Endothelial cell (in vitro differentiated cells): ENCODE results near the gene AFF2. TPM values are rescaled to one million over a fixed set of nuclear protein-coding genes. Genes with fewer than 3 reads are reported as not detected.

Experiments
- DNase-seq: peaks from one replicate; pipeline ENCODE4 v3.0.0; 2021; ENCODE audit warnings: low spot score
- H3K27ac Mint-ChIP-seq: one replicate; pipeline ENCODE4 v1.8.0; 2021; ENCODE audit warnings: mixed read lengths, inconsistent platforms; ENCODE audit not compliant: unreplicated experiment
- H3K27me3 Mint-ChIP-seq: one replicate; pipeline ENCODE4 v1.8.0; 2021; ENCODE audit warnings: mild to moderate bottlenecking, moderate library complexity, mixed read lengths, inconsistent platforms; ENCODE audit not compliant: unreplicated experiment
- H3K36me3 Mint-ChIP-seq: one replicate; pipeline ENCODE4 v1.8.0; 2021; ENCODE audit warnings: mild to moderate bottlenecking, low read depth, mixed read lengths, inconsistent platforms; ENCODE audit not compliant: unreplicated experiment
- H3K4me1 Mint-ChIP-seq: one replicate; pipeline ENCODE4 v1.8.0; 2021; ENCODE audit warnings: mild to moderate bottlenecking, mixed read lengths, inconsistent platforms; ENCODE audit not compliant: unreplicated experiment
- H3K4me3 Mint-ChIP-seq: one replicate; pipeline ENCODE4 v1.8.0; 2021; ENCODE audit warnings: mild to moderate bottlenecking, mixed read lengths, inconsistent platforms; ENCODE audit not compliant: unreplicated experiment
- H3K9me3 Mint-ChIP-seq: one replicate; pipeline ENCODE4 v1.8.0; 2021; ENCODE audit warnings: mixed read lengths, inconsistent platforms; ENCODE audit not compliant: unreplicated experiment
- total RNA-seq: library from RNA; stranded (reverse); fragmentation: NEBNext Ultra II Directional; extraction: Animal tissue kit (Norgen Biotek cat#: 25700); gene quantifications from one replicate; pipeline ENCODE4 v1.2.1, GENCODE V29; 2021; ENCODE audit not compliant: unreplicated experiment
- TF ChIP-seq, protein P1 (sequence below): fragments of 200-600 bp; sonication (generic); IDR thresholded peaks from one replicate; pipeline ENCODE4 v1.5.0; 2021; ENCODE audit warnings: antibody characterized with exemption; ENCODE audit not compliant: unreplicated experiment

Gene AFF2
- total RNA-seq, 1 donor from 2014 or later, result 9.3 TPM

DNA sequence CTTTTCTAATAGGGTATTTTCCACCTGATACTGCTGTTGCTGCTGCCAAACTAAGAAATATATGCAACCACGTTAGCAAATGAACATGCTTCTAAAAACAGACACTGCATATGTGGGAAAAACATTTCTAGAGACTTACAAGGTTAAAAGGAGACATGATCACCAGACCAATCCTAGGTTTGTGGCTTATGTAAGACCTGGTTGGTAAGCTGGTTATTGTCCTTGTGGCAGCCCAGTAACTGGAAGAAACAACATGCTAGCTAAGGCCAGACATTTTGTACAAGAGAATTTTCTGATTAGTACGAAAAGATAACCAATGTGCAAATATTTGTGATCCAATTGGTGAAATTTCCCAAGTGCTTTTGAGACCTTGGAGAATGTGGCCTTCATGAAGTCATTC lies 112.0 kb downstream of the AFF2 start:
- Mint-ChIP-seq H3K4me1 (no peaks in the 10 kb centered on the region), H3K36me3 (no peaks in the 10 kb centered on the region), H3K9me3 (no peaks in the 10 kb centered on the region), H3K27me3 (no peaks in the 10 kb centered on the region), H3K27ac (no peak overlapping the region), H3K4me3 (no peak overlapping the region)
- TF ChIP-seq, protein P1, sequence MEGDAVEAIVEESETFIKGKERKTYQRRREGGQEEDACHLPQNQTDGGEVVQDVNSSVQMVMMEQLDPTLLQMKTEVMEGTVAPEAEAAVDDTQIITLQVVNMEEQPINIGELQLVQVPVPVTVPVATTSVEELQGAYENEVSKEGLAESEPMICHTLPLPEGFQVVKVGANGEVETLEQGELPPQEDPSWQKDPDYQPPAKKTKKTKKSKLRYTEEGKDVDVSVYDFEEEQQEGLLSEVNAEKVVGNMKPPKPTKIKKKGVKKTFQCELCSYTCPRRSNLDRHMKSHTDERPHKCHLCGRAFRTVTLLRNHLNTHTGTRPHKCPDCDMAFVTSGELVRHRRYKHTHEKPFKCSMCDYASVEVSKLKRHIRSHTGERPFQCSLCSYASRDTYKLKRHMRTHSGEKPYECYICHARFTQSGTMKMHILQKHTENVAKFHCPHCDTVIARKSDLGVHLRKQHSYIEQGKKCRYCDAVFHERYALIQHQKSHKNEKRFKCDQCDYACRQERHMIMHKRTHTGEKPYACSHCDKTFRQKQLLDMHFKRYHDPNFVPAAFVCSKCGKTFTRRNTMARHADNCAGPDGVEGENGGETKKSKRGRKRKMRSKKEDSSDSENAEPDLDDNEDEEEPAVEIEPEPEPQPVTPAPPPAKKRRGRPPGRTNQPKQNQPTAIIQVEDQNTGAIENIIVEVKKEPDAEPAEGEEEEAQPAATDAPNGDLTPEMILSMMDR, result no peak
- DNase-seq, result no peak

DNA sequence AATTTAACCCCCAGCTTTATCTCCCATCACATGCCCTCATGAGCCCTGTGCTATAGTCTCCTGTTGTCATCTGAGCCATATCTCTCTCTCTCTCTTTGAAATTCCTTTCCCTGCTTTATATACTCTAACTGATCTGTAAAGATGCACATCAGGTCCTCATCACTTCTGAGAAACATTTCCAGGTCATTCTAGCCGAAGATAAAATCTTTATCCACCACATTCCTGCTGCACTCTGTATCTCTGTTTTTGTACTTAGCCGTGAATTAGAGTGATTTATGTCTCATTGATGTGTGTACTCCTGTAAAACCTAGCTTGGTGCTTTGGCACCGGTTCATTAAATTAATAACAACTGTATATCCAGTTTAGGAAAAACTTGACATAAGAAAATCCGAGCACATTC lies 113.2 kb downstream of the AFF2 start:
- Mint-ChIP-seq H3K4me3 (no peak overlapping the region), H3K27ac (no peak overlapping the region), H3K36me3 (no peaks in the 10 kb centered on the region), H3K27me3 (no peaks in the 10 kb centered on the region), H3K4me1 (no peaks in the 10 kb centered on the region), H3K9me3 (no peaks in the 10 kb centered on the region)
- TF ChIP-seq, protein P1, result no peak
- no peak for DNase-seq

DNA sequence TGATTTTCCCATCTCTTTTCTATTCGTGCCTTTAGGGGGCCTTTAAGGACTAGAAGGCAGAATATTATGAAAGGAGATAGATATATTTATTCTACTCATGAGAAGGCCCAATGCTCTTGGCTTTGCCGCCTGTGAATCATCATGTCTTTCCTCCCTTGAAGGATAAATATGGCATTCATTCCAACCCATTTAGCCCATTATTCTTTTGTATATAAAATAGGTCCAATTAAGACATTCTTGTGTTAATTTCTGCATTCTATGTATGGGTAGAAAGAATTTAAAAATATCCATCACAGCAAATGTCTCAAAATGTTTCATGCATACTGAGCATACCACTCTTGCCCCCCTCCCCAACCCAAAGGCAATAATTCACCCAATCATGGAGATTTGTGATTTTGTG lies 115.1 kb downstream of the AFF2 start:
- H3K27ac Mint-ChIP-seq, result no peak overlapping the region
- TF ChIP-seq, protein P1, result no peak
- H3K9me3 Mint-ChIP-seq, result no peaks in the 10 kb centered on the region
- H3K27me3 Mint-ChIP-seq, result no peaks in the 10 kb centered on the region
- no peak for DNase-seq
- H3K4me3 Mint-ChIP-seq, result no peak overlapping the region
- no peaks in the 10 kb centered on the region for H3K36me3 Mint-ChIP-seq
- no peaks in the 10 kb centered on the region for H3K4me1 Mint-ChIP-seq

DNA sequence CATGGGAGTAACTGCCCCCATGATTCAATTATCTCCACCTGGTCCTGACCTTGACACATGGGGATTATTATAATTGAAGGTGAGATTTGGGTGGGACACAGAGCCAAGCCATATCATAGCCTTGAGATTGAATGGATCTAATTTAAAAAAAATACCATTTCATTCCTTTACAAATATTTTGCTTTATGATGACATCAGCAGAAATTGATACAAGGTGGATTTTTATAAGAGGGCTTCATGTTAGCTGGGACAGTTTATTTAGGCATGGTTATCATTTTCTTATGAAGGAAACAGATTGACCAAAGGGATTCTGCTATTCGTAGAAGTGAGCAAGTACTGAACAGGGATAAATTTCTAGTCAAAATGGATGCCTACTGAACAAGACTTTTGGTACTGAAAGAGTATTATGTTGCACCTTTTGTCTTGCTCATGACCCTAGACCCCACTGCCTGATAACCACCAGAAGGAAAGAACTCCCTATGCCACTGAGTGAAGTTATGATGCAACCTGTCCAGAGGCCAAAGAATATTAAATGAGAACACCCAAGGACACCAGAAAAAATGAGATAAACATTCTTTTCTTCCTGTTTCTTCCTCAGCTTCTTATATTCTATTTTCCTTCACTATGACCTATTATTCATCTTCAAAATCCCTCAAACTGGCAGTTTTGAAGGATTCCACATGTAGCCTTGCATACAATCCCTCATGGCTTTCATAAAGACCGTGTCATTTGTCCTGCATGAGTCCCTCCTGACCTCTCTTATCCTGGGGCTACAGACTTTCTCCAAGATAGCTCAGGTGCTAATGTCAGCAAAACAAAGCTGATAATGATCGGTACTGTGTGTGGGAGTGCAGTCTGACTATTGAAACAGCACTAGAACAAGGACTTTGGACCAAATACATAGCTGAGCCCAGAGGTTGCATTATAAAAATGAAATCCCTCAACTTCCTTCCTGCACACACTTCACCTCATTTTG lies 118.3 kb downstream of the AFF2 start:
- H3K27ac Mint-ChIP-seq, result peak overlapping the region; percentile 42
- TF ChIP-seq, protein P1, result no peak
- no peaks in the 10 kb centered on the region for H3K27me3 Mint-ChIP-seq
- no peaks in the 10 kb centered on the region for H3K36me3 Mint-ChIP-seq
- no peak overlapping the region for H3K4me3 Mint-ChIP-seq
- no peak for DNase-seq
- no peaks in the 10 kb centered on the region for H3K4me1 Mint-ChIP-seq
- H3K9me3 Mint-ChIP-seq, result no peaks in the 10 kb centered on the region

DNA sequence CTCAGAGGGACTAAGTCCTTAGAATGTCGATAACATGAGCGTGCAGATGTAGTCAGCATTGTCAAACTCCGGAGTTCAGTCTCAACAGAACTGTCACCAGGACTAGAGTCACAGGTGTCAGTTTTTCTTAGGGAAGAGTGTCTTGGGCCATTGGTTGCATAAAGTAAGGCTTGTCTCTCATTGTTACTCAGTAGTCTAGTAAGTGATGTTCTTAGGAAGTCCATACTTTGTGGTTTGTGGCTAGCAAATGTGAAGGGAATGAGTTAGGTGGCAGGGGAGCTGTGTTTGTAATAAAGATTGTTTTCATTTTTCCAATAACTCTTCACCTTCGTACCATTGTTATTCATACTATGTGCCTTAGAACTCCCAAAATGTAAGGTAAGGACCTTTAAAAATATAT lies 119.6 kb downstream of the AFF2 start:
- DNase-seq, result no peak
- Mint-ChIP-seq H3K27ac (no peak overlapping the region), H3K4me1 (no peaks in the 10 kb centered on the region), H3K4me3 (no peak overlapping the region), H3K36me3 (no peaks in the 10 kb centered on the region), H3K27me3 (no peaks in the 10 kb centered on the region), H3K9me3 (no peaks in the 10 kb centered on the region)
- TF ChIP-seq, protein P1, result no peak
